ENCODE measurements around the gene COL21A1.

COL21A1 gene

DNA sequence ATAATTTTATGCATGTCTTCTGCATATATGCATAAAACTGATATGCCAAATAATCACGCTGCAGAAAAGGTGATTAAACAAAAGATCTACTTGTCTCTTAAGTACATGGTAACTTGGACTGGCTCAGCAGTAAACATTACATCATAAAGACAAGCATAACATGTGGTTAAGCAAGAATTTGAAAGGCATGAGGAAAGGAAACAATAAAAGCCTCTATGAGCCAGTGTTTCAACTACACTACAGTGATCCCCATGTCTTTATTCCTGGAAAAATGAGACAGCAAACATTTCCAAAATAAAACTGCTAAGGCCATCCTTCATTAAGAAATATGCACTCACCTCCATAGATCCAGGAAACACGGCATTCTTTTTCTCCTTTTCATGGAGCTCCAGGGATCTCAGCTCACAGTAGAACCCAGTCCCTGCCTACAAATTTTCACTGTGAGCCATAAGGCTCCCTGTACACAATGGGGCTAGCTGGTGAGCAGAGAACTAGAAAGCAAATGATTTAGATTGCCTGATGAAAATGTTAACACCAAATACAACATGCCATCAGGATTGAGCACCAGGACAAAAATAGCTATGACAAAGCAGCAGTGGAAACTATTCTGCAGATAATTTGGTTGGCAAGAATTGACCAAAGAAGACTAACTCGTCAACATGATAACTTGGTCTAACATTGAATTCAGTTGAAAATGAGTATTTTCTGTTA lies 156.1 kb downstream of the COL21A1 start:
- no peak overlapping the region for H3K27ac Mint-ChIP-seq
- ATAC-seq (replicated peaks): no peak

DNA sequence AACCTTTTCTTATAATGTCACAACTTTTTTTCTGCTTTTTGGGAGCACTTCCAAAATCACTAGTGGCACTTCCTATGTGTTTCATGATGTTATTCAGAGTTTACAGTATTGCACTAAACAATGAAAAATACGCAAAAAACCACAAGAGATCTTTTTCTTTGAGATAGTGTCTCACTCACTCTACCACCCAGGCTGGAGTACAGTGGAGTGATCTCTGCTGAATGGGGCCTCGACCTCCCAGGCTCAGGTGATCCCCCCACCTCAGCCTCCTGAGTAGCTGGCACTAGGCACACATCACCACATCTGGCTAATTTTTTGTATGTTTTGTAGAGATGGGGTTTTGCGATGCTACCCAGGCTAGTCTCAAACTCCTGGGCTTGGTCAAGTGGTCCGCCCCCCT lies 158.7 kb downstream of the COL21A1 start:
- Mint-ChIP-seq H3K27me3 (no peaks in the 10 kb centered on the region), H3K27ac (no peak overlapping the region), H3K9me3 (peaks cover 4 to 5% of the 10 kb centered on the region in 2 donors), H3K4me1 (no peaks in the 10 kb centered on the region), H3K4me3 (no peak overlapping the region), H3K36me3 (no peaks in the 10 kb centered on the region)
- no peak for DNase-seq
- no peak for ATAC-seq (replicated peaks)

More for the DNA sequence above, 156.1 kb downstream of the COL21A1 start:
- H3K4me1 Mint-ChIP-seq: no peaks in the 10 kb centered on the region
- no peak for DNase-seq
- peaks cover 4 to 5% of the 10 kb centered on the region in 2 donors for H3K9me3 Mint-ChIP-seq
- no peaks in the 10 kb centered on the region for H3K27me3 Mint-ChIP-seq
- no peaks in the 10 kb centered on the region for H3K36me3 Mint-ChIP-seq
- H3K4me3 Mint-ChIP-seq: no peak overlapping the region

DNA sequence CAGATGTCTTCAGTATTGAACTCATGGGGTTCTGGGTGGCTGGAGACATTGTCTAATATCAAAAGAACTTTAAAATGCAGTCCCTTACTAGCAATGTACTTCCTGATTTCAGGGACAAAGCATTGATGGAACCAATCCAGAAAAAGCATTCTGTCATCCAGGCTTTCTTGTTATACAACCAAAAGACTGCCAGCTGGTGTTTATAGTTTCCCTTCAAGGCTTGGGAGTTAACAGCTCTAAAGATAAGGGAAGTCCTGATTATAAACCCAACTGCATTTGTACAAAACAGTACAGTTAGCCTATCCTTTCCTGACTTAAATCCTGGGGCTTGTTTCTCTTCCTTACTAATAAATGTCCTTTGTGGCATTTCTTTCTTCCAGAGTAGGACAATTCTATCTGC lies 160.0 kb downstream of the COL21A1 start:
- DNase-seq (no peak), ATAC-seq (replicated peaks) (no peak)
- H3K36me3 Mint-ChIP-seq: no peaks in the 10 kb centered on the region
- H3K27ac Mint-ChIP-seq: no peak overlapping the region
- no peaks in the 10 kb centered on the region for H3K27me3 Mint-ChIP-seq
- no peaks in the 10 kb centered on the region for H3K4me1 Mint-ChIP-seq
- no peak overlapping the region for H3K4me3 Mint-ChIP-seq
- peaks cover 4% of the 10 kb centered on the region in 2 donors for H3K9me3 Mint-ChIP-seq

DNA sequence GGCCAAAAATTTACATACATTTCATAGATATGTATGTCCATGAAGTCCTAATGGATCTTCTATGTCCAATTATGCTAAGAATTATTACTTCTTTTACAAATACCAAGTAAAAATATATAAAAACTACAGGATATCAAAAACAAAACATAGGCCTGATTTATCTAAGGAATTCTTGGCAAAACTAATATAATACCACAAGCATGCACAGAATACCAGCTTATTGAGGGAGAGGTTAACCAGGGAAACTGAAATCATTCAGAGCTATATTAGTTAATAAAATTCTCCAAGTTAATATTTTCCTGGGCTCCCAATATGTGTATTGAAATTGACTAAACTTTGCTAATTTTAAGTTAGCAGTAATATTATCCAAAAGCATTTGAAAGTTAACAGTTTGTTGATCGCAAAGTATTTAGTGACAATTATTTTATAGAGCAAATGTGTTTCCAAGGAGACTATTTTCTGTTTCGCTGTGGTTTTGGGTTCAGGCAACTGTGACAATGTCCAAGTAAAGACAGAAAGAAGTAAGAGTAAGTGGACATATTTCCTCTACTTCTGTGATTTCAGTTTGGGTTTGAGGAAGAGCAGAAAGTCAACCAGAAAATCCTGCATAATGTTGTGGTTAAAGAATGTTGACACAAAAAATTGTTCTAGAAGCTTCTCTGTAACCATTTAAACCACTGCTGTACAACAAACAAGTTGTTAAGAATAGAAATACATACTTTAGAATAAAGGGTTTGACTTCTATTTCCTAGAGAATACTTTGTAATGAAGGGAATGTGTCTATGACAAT lies 167.4 kb downstream of the COL21A1 start:
- no peak for DNase-seq
- peaks cover 0 to 5% of the 10 kb centered on the region in 2 donors for H3K9me3 Mint-ChIP-seq
- H3K4me3 Mint-ChIP-seq: no peak overlapping the region
- H3K4me1 Mint-ChIP-seq: no peaks in the 10 kb centered on the region
- H3K36me3 Mint-ChIP-seq: no peaks in the 10 kb centered on the region
- ATAC-seq (replicated peaks): no peak
- no peaks in the 10 kb centered on the region for H3K27me3 Mint-ChIP-seq
- no peak overlapping the region for H3K27ac Mint-ChIP-seq

DNA sequence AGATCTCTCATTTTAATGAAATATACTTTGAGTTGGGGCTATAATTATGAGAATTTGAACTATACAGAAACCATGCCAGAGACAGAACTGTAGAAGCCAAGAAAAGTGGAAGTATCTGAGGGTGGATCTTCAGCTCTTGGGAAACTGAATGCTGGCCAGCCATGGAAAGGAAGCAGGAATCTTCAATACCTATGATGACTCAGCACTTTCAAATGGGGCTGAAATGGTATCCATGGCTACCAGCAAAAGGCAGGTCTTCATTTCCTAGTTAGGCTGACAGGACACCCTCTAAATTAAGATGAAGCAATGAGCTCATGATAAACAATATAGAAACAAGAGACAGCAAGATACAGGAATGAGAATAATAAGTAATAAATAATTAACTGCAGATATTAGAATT lies 171.3 kb downstream of the COL21A1 start:
- H3K4me3 Mint-ChIP-seq: no peak overlapping the region
- H3K27ac Mint-ChIP-seq: no peak overlapping the region
- no peaks in the 10 kb centered on the region for H3K4me1 Mint-ChIP-seq
- DNase-seq (no peak), ATAC-seq (replicated peaks) (no peak)
- H3K9me3 Mint-ChIP-seq: peaks cover 4 to 9% of the 10 kb centered on the region in 2 donors
- no peaks in the 10 kb centered on the region for H3K27me3 Mint-ChIP-seq
- H3K36me3 Mint-ChIP-seq: no peaks in the 10 kb centered on the region

DNA sequence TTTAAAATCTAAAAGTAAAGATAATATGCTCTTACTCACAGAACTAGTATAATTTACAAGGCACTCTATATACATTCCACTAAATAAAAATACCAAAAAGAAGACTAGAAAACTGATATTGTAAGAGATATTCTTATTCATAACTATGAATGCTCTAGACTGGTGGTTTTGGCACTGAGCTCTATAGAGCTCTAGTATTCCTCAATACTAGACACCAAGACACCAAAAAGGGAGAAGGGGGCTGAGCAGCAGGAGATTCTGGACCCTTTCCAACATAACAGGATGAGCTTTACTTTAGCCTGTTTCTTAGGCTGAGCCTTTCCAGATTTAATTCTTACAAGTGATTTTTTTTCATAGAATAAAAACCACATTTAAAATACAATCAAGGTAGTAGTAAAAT lies 173.6 kb downstream of the COL21A1 start:
- Mint-ChIP-seq H3K4me3 (no peak overlapping the region), H3K9me3 (peaks cover 4 to 9% of the 10 kb centered on the region in 2 donors), H3K4me1 (no peaks in the 10 kb centered on the region), H3K27me3 (no peaks in the 10 kb centered on the region), H3K27ac (no peak overlapping the region), H3K36me3 (no peaks in the 10 kb centered on the region)
- ATAC-seq (replicated peaks) (no peak), DNase-seq (no peak)

DNA sequence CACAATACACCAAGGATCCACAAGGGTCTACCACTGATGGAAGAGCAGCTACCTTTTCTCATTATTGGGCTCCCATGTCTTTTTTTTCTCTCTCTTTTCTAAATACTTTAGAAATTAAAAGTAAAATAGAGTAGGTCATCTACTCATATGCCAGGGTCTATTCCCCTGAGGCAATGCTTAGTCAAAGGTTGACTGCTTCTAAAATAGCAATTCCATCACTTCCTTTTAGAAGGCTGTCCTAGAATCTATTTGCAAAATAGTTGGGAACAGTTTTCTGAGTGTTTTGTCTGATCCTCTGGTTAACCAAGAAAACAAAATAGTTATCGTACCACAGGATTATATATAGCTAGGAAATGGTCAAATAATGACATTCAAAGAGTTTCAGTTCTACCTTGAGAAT lies 174.1 kb downstream of the COL21A1 start:
- Mint-ChIP-seq H3K9me3 (peaks cover 4 to 9% of the 10 kb centered on the region in 2 donors), H3K27ac (no peak overlapping the region), H3K4me1 (no peaks in the 10 kb centered on the region), H3K4me3 (no peak overlapping the region), H3K27me3 (no peaks in the 10 kb centered on the region), H3K36me3 (no peaks in the 10 kb centered on the region)
- no peak for ATAC-seq (replicated peaks)
- no peak for DNase-seq

DNA sequence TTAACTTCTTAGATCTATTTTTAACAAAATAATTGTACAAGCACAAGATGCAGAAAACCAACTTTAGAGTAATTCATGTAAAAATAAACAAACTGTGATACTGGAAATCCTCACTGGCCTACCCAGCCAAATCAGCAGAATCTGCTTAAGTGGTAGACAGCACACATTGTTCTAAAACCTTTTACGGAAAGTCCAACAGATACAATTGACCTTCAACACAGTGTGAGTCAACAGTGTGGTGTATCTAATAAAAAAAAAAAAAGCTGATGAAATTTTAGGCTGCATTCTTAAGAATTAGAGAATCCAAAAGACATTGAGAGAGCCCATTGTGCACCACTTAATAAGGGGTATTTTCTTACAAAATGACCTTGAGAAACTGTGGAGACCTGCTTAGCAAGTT lies 174.5 kb downstream of the COL21A1 start:
- no peak for ATAC-seq (replicated peaks)
- no peak for DNase-seq
- Mint-ChIP-seq H3K4me3 (no peak overlapping the region), H3K4me1 (no peaks in the 10 kb centered on the region), H3K9me3 (peaks cover 4 to 9% of the 10 kb centered on the region in 2 donors), H3K36me3 (no peaks in the 10 kb centered on the region), H3K27ac (no peak overlapping the region), H3K27me3 (no peaks in the 10 kb centered on the region)

DNA sequence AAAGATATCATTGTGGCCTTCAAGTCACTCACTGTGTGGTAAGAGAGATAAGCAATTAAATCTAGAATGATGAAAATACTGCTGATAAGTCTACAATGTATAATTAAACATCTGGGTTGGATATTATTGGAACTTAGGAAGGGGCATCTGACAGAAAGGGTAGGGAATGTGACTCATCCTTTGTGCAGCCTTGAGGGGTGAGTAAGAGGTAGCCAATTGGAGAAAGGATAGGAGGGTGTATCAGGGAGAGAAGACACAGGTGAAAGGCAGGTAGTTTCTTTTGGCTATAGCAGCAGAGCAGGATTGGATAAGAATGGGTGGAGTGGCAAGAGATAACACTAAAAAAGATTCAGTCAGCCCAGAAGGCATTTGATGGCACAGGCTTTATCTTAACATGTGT lies 182.0 kb downstream of the COL21A1 start:
- ATAC-seq (replicated peaks): no peak
- Mint-ChIP-seq H3K36me3 (no peaks in the 10 kb centered on the region), H3K4me3 (no peak overlapping the region), H3K27ac (no peak overlapping the region), H3K27me3 (no peaks in the 10 kb centered on the region), H3K9me3 (peaks cover 0 to 5% of the 10 kb centered on the region in 2 donors), H3K4me1 (no peaks in the 10 kb centered on the region)
- DNase-seq: no peak

DNA sequence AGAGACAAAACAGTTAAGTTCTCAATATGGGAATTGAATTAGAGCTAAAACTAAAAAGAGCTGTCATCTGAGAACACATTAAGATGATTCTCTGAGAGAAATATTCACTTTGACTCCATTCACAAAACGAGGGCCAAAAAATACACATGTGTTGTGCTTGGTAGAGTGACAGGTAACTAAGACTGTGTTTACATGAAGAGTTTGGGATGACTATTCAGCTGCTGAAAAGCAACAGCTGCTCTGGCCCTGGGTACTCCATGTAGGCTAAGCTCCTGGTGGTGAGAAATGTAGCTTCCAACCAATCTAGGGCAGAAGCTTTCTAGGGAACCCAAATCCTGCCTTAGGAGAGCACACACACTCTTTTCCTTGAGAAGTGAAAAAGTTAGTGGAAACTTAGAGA lies 184.5 kb downstream of the COL21A1 start:
- H3K9me3 Mint-ChIP-seq: peaks cover 0 to 5% of the 10 kb centered on the region in 2 donors
- no peak for ATAC-seq (replicated peaks)
- DNase-seq: no peak
- no peak overlapping the region for H3K4me3 Mint-ChIP-seq
- no peaks in the 10 kb centered on the region for H3K36me3 Mint-ChIP-seq
- no peaks in the 10 kb centered on the region for H3K4me1 Mint-ChIP-seq
- no peak overlapping the region for H3K27ac Mint-ChIP-seq
- H3K27me3 Mint-ChIP-seq: no peaks in the 10 kb centered on the region

DNA sequence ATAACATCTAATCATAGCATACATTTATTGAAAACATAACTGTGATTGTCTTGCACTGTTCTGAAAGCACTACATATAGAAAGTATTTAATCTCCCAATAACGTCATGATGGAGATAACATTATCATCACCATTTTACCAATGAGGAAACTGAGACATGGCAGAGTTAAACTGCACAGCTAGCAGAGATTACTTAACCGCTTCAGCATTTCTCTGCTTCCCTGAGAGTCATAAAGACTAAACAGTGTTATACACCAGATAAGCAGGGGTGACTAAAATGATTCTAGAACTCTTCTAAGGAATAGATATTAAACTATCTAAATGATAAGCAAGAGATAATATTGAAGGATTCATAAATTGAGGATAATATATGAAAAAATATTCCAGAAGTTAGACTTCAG lies 188.7 kb downstream of the COL21A1 start:
- ATAC-seq (replicated peaks): no peak
- Mint-ChIP-seq H3K36me3 (no peaks in the 10 kb centered on the region), H3K9me3 (peaks cover 0 to 3% of the 10 kb centered on the region in 2 donors), H3K27ac (no peak overlapping the region), H3K27me3 (no peaks in the 10 kb centered on the region), H3K4me1 (no peaks in the 10 kb centered on the region), H3K4me3 (no peak overlapping the region)
- DNase-seq: no peak

DNA sequence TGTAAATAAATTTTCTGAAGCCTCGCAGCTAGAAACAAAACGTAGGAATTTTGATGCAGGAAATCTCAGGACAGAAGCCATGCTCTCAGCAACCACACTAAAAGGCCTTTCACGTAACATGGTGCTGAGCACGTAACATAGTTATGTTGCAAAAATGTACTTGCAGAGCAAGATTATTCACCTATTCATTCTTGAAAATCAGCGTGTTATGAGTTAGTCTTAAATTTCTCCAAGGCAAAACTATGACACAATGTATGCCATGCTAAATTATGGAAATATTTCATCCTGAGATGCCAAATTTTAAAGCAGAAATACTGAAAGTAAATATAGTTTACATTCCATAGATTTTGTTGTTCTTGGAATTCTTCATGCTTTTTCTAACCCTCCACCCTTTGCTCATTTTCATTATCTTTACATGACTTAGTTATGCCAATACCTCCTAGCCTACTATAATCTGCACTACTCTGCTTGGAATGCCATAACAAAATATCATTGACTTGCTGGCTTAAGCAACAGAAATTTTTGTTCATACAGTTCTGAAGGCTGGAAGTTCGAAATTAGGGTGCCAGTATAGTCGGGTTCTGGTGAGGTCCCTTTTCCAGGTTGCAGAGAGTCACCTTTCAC lies 192.2 kb downstream of the COL21A1 start:
- Mint-ChIP-seq H3K4me3 (no peak overlapping the region), H3K36me3 (no peaks in the 10 kb centered on the region), H3K4me1 (no peaks in the 10 kb centered on the region), H3K27ac (no peak overlapping the region), H3K27me3 (no peaks in the 10 kb centered on the region), H3K9me3 (no peaks in the 10 kb centered on the region)
- DNase-seq (no peak), ATAC-seq (replicated peaks) (no peak)

DNA sequence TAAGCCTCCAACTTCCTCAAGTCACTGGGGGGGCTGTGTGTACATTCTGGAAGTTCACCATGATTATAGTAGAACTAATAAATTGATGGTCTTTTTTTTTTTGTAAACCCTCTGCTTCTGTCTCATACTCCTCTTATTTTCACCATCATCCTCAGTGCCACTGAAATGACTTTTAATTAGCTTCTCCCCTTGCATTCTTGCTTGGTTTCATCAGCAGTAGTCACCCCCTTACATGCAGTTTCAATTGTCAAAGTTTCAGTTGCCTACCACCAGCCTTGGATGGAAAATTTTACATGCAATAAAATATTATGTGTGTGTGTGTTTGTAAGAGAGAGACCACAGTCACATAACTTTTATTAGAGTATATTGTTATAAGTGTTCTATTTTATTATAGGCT lies 196.2 kb downstream of the COL21A1 start:
- DNase-seq (no peak), ATAC-seq (replicated peaks) (no peak)
- H3K4me1 Mint-ChIP-seq: no peaks in the 10 kb centered on the region
- no peaks in the 10 kb centered on the region for H3K27me3 Mint-ChIP-seq
- H3K27ac Mint-ChIP-seq: no peak overlapping the region
- no peaks in the 10 kb centered on the region for H3K9me3 Mint-ChIP-seq
- H3K4me3 Mint-ChIP-seq: no peak overlapping the region
- H3K36me3 Mint-ChIP-seq: no peaks in the 10 kb centered on the region

DNA sequence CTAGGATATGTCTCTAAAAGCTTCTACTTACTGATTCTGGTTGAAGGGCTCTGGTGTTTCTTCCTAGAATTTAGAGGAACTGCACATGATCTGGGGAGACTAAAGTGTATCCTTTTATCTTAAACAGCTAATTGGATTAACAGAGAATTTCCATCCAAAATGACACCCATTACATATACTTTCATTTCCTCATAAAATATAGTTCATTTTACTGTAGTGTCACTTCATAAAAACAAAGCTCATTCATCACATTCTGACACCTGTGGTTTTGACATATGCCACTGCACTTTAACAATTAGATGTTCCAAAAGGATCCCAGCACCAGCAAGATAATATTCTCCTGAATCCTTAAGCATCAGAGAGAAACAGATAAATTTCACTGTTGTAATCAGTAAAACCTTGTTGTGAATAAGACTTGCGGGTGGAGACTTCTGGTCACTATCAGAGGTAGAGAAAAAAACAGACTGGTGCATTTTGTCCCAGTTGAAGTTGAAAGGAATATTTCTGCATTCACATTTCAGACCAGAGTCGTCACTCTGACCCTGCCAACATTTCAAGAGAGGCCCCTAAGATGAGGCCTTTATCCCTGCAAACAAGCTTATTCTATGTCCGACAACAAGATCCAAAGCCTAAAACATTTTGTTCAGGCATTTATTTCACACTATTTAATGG lies 196.7 kb downstream of the COL21A1 start:
- H3K27ac Mint-ChIP-seq: no peak overlapping the region
- no peaks in the 10 kb centered on the region for H3K9me3 Mint-ChIP-seq
- no peaks in the 10 kb centered on the region for H3K36me3 Mint-ChIP-seq
- no peak for DNase-seq
- ATAC-seq (replicated peaks): no peak
- H3K4me1 Mint-ChIP-seq: no peaks in the 10 kb centered on the region
- H3K27me3 Mint-ChIP-seq: no peaks in the 10 kb centered on the region
- no peak overlapping the region for H3K4me3 Mint-ChIP-seq

Measured in stimulated activated naive B cell treated with anti-CD40 and anti-IgM and Interleukin-4, amounts not matched to agents 10 μg/mL and 1 μg/mL and 100 μg/mL, for 72 hours (primary cell).